ENCODE results near the gene NAPEPLD. TPM values are rescaled to one million over a fixed set of nuclear protein-coding genes. Genes with fewer than 3 reads are reported as not detected.
"Not testable (repeated sequence)": the region's sequence is repeated elsewhere in the genome, so short reads cannot be mapped to it uniquely, and the experiment has no call there.

The NAPEPLD gene
- total RNA-seq: 17.2 TPM

- ATAC-seq (peak; percentile 83), DNase-seq (ENCODE audit: low spot score) (peak; percentile 96)
These were observed at the start of gene NAPEPLD for GRCh38 chr7:103148994-103149807. Gene NAPEPLD (minus strand): TSS chr7:103149099. CDS start chr7:103128776, 20,323 bp downstream.

DNA sequence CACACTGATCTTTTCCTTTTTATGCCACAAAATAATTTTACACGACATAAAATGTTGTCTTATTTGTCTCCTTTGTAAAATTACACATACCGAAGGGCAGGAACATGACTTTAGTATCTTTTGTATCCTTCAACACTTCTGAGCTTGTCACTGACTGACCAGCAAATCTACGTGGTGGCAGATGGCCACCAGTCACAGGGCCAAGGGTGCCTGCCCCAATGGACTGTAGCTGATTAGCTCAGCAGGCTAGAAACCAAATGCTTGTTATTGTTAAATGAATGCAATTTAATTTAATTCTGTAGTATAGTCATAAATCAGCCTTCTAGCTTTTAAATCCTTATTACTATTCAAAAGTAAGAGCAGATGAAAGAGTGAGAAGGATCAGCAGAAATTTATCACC, 49.2 kb upstream of the NAPEPLD start:
- ATAC-seq; DNase-seq (ENCODE audit: low spot score): not testable (repeated sequence)

DNA sequence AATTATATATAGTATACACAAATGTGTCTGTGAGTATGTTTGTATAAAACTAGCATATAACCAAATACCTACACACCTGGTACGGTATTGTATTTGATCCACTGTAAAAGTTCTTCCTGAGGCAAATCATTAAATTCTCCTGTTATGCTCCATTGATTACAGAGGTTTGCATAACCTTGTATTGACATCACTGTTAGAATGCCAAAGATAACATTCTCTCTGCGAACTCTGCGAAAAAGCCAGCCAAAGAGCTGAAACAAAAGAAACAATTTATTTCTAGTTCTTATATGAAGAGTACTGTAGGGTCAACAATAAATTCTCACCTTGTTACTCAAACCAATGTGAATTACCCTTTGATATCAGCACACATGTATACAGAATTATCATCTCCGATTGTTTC, 46.5 kb upstream of the NAPEPLD start:
- not testable (repeated sequence) for DNase-seq (ENCODE audit: low spot score)
- peak; percentile 91 for ATAC-seq

GRCh38 chr7:103172415-103173146, 23.7 kb upstream of the NAPEPLD start:
- DNase-seq (ENCODE audit: low spot score); ATAC-seq: not testable (repeated sequence)

- not testable (repeated sequence) for ATAC-seq; DNase-seq (ENCODE audit: low spot score)
These were observed 23.0 kb upstream of the NAPEPLD start for GRCh38 chr7:103171695-103172414.

GRCh38 chr7:103166921-103167544, 18.1 kb upstream of the NAPEPLD start:
- ATAC-seq: peak; percentile 20
- DNase-seq (ENCODE audit: low spot score): not testable (repeated sequence)

GRCh38 chr7:103163087-103163825, 14.4 kb upstream of the NAPEPLD start:
- not testable (repeated sequence) for DNase-seq (ENCODE audit: low spot score)

DNA sequence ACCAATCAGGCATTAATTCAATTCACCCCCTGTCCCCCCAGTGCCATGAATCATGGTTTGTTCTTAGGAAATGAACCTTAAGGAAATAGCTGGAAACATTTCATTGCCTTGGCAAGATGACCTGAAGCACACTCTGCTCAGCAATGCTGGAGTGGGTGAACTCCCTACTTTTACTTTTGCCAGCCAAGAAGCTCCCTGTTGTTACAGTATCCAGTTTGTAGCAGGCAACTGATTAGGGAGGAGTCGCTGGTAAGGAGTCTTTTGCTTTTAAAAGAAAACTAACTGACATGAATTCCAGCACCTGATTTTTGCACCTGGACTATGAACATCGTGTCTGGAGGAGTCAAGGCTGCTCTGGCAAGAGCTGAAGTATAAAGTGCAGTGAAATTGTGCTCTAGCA, 13.7 kb upstream of the NAPEPLD start:
- not testable (repeated sequence) for DNase-seq (ENCODE audit: low spot score); ATAC-seq

More at GRCh38 chr7:103163087-103163825, 14.4 kb upstream of the NAPEPLD start:
- not testable (repeated sequence) for ATAC-seq

DNA sequence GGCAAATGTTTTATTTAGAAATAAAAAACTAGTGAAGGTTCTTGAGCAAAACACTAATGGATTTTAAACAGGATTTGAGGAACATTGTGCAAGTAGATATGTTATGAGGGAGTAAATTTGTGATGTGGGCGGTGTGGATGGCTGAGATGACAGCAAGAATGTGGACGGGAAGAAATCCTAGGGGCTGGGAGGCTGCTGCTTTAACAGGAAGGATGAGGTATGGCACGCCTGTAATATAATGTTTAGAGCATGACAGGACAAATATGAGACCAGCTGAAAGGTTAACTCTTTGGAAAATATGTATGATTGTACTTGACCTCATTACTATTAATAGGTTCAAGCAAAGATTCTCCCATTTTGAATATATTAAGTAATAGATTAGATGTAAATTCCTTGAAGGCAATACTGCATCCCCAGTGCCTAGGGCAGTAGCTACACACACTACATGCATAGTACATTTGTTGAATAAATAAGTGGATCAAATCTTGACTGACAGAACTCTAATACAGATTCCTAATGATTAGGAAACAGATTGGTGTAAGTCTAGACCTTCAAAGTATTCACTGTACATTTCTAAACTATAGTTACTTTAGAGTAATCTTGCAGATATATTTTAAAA, 13.2 kb upstream of the NAPEPLD start:
- not testable (repeated sequence) for DNase-seq (ENCODE audit: low spot score); ATAC-seq

DNA sequence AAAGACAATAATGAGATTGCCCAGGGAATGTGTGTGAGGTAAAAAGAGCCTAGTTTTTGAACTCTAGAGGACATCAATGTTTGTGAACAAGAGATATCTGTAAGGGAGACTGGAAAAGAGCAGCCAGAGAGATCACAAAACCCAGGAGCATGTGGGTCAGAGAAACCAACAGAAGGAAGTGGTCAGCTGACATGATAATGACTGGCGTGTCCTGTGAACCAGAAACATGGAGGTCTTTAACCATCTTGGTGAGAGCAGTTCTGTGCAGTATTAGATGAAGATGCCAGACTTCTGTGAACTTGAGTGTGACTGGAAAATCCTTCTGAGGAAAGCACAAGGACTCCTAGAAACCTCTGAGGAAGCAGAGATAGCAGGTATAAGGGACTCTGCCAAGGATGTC, 10.2 kb upstream of the NAPEPLD start:
- DNase-seq (ENCODE audit: low spot score); ATAC-seq: not testable (repeated sequence)

DNA sequence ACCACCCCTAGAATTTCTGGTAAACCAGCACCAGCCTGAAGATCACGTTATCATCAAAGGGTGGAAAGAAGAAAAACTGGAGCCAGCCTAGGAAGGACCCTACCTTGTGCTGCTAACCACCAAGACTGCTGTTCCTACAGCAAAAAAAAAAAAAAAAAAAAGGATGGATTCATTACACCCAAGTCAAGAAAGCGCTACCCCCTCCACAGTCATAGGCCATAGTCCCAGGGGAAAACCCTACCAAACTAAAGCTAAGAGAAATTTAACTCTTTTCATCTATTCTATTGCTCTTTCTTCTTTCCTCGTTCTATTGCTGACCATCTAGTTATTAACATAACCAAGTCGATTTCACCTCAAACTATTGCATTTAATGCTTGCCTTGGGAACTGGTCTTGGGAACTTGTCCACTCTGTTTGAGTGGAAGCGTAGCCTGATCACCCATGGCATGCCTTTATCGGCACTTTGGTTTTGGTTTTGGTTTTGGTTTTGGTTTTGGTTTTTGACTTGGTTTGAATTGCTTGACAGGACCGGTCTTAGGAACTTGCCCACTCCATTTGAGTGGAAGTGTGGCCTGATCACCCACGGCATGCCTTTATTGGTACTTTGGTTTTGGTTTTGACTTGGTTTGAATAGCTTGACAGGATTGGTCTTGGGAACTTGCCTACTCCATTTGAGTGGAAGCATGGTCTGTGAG, 6.6 kb upstream of the NAPEPLD start:
- not testable (repeated sequence) for DNase-seq (ENCODE audit: low spot score)
- peak; percentile 33 for ATAC-seq

DNA sequence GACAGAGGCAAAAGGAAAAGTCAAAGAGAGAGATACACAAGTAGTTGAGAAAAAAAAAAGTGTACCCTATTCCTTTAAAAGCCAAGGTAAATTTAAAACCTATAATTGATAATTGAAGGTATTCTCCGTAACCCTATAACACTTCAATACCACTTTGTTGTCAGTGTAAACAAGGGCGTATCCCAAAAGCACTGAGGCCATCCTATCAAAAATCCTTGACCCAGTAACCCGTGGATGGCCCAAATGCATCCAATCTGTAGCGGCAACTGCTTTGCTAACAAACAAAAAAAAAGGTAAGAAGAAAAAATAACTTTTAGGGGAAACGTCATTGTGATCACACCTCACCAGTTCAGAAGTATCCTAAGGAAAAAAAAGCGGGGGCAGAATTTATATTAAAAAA, 5.1 kb upstream of the NAPEPLD start:
- DNase-seq (ENCODE audit: low spot score): peak; percentile 50
- ATAC-seq: no peak

GRCh38 chr7:103152744-103153617, 4.1 kb upstream of the NAPEPLD start:
- peak; percentile 55 for DNase-seq (ENCODE audit: low spot score)
- not testable (repeated sequence) for ATAC-seq

GRCh38 chr7:103151993-103152676, 3.2 kb upstream of the NAPEPLD start:
- peak; percentile 53 for DNase-seq (ENCODE audit: low spot score)
- ATAC-seq: not testable (repeated sequence)

DNA sequence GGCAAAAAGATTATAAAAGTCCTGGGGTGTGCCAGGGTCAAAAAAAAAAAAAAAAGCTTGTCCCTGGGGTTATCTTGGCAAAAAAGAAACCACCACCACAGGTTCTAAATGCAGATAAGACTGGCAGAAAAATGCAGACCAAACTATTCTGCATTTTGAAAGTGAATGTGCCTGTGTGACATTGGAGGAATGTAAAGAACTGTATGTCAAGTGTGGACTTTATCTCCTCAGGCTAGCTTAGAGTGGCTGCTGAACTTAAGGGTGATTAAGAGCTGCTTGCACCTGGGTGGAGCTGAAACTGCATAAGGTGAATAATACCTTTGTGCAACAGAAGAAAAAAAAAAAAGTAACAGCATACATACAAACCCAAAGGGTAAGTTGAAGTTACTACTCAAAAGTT, 1.3 kb upstream of the NAPEPLD start:
- ATAC-seq: no peak
- DNase-seq (ENCODE audit: low spot score): no peak

DNA sequence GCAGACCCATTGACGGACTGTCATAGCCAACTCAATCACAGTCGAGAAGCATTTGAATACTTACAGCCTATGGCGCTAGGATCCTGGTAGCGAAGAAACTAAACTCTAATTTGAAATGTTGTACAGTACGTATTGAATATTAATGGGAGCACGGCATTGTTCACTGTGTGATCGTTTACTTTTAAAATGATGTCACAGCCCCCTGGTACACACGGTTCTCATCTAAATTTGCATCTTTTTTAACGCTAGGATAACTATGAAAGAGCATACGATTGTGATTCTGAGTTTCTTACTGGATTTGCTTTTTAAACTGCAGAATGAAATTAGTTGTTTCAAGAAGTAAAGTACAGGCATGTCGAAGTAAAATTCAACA, 895 bp upstream of the NAPEPLD start:
- DNase-seq (ENCODE audit: low spot score) (no peak), ATAC-seq (peak; percentile 0)

All from left lobe of liver (tissue), 2 donors.